GM23338 (cell line): ENCODE measurements around the gene ZNF804A. TPM values are rescaled to one million over a fixed set of nuclear protein-coding genes. Genes with fewer than 3 reads are reported as not detected.

ENCODE experiments used
- ATAC-seq: fragments of 200-7000 bp; cut with Tn5 transposase; 3 replicates; pipeline ENCODE4 v1.9.1; 2020
- DNase-seq: peaks from one replicate; pipeline ENCODE4 v3.0.0-alpha.2; 2015; ENCODE audit warnings: low spot score
- H2AFZ ChIP-seq: fragments of 200-600 bp; sonication (generic); 2 replicates; pipeline ENCODE4 v1.8.0; 2016; ENCODE audit warnings: antibody characterized with exemption, mild to moderate bottlenecking, moderate library complexity
- H3F3A ChIP-seq: fragments of 200-600 bp; sonication (generic); replicated peaks from 2 replicates; pipeline ENCODE4 v1.8.0; 2017; ENCODE audit warnings: antibody characterized with exemption, mixed run types, low read depth
- H3K27ac ChIP-seq: fragments of 200-600 bp; sonication (generic); 2 replicates; pipeline ENCODE4 v1.6.1; 2016; ENCODE audit warnings: low read depth
- H3K27me3 ChIP-seq: fragments of 200-600 bp; sonication (generic); 2 replicates; pipeline ENCODE4 v1.8.0; 2016; ENCODE audit warnings: mild to moderate bottlenecking, mixed run types, moderate library complexity; ENCODE audit not compliant: insufficient read depth
- H3K36me3 ChIP-seq: fragments of 200-600 bp; sonication (generic); 2 replicates; pipeline ENCODE4 v1.8.0; 2016; ENCODE audit warnings: mild to moderate bottlenecking; ENCODE audit not compliant: insufficient read depth
- H3K4me1 ChIP-seq: fragments of 200-600 bp; sonication (generic); 2 replicates; pipeline ENCODE4 v1.8.0; 2016; ENCODE audit warnings: mild to moderate bottlenecking, moderate library complexity; ENCODE audit not compliant: insufficient read depth
- H3K4me2 ChIP-seq: fragments of 200-600 bp; sonication (generic); 2 replicates; pipeline ENCODE4 v1.7.1; 2017; ENCODE audit warnings: mixed run types
- H3K4me3 ChIP-seq: fragments of 200-600 bp; sonication (generic); 2 replicates; pipeline ENCODE4 v1.6.1; 2016; ENCODE audit warnings: mixed run types
- H3K79me2 ChIP-seq: fragments of 200-600 bp; sonication (generic); replicated peaks from 2 replicates; pipeline ENCODE4 v1.8.0; 2017; ENCODE audit warnings: mild to moderate bottlenecking; ENCODE audit not compliant: insufficient read depth
- H3K9me2 ChIP-seq: fragments of 200-600 bp; sonication (generic); 2 replicates; pipeline ENCODE4 v1.8.0; 2017; ENCODE audit not compliant: insufficient read depth
- H4K20me1 ChIP-seq: fragments of 200-600 bp; sonication (generic); replicated peaks from 2 replicates; pipeline ENCODE4 v1.8.0; 2017; ENCODE audit warnings: mild to moderate bottlenecking; ENCODE audit not compliant: insufficient read depth
- H3K27ac Mint-ChIP-seq: 2 replicates; pipeline ENCODE4 v1.8.0; 2020; ENCODE audit warnings: inconsistent platforms, mild to moderate bottlenecking, moderate library complexity, mixed read lengths
- H3K27me3 Mint-ChIP-seq: 3 replicates; pipeline ENCODE4 v1.8.0; 2022; ENCODE audit warnings: low read depth, mild to moderate bottlenecking, moderate library complexity, mixed read lengths, inconsistent platforms; ENCODE audit not compliant: insufficient read depth, poor library complexity
- H3K36me3 Mint-ChIP-seq: 3 replicates; pipeline ENCODE4 v1.8.0; 2021; ENCODE audit warnings: low read depth, mild to moderate bottlenecking, inconsistent platforms, moderate library complexity, mixed read lengths
- H3K4me1 Mint-ChIP-seq: 3 replicates; pipeline ENCODE4 v1.8.0; 2020; ENCODE audit warnings: mild to moderate bottlenecking, inconsistent platforms, mixed read lengths
- H3K4me3 Mint-ChIP-seq: 3 replicates; pipeline ENCODE4 v1.8.0; 2021; ENCODE audit warnings: moderate library complexity, mild to moderate bottlenecking, inconsistent platforms, mixed read lengths
- H3K9me3 Mint-ChIP-seq: 3 replicates; pipeline ENCODE4 v1.8.0; 2020; ENCODE audit warnings: moderate library complexity, mild to moderate bottlenecking, inconsistent platforms, mixed read lengths
- CREB1 ChIP-seq: fragments of 250-450 bp; sonication (Bioruptor Pico); IDR thresholded peaks from 2 replicates; pipeline ENCODE4 v1.5.0; 2020; ENCODE audit warnings: low read depth, mild to moderate bottlenecking, moderate library complexity
- EZH2 ChIP-seq: fragments of 200-600 bp; sonication (generic); IDR thresholded peaks from one replicate; pipeline ENCODE4 v1.8.0; 2017; ENCODE audit warnings: antibody characterized with exemption, mild to moderate bottlenecking, low read depth; ENCODE audit not compliant: unreplicated experiment
- EZH2phosphoT487 ChIP-seq: fragments of 200-600 bp; sonication (generic); IDR thresholded peaks from one replicate; pipeline ENCODE4 v1.8.1; 2018; ENCODE audit warnings: antibody characterized with exemption; ENCODE audit not compliant: unreplicated experiment
- JUNB ChIP-seq: IDR thresholded peaks from one replicate; pipeline ENCODE4 v1.6.1; 2016; ENCODE audit warnings: antibody characterized with exemption; ENCODE audit not compliant: unreplicated experiment
- STAT1 ChIP-seq: IDR thresholded peaks from one replicate; pipeline ENCODE4 v1.6.1; 2016; ENCODE audit warnings: antibody characterized with exemption; ENCODE audit not compliant: unreplicated experiment
- ZNF114 ChIP-seq: fragments of 250-450 bp; sonication (Bioruptor Pico); IDR thresholded peaks from 2 replicates; pipeline ENCODE4 v1.5.0; 2020; ENCODE audit warnings: mild to moderate bottlenecking, moderate library complexity
- ZNF331 ChIP-seq: fragments of 250-450 bp; sonication (Bioruptor Pico); IDR thresholded peaks from 2 replicates; pipeline ENCODE4 v1.5.0; 2020; ENCODE audit warnings: low read depth, mild to moderate bottlenecking, moderate library complexity
- polyA plus RNA-seq: library from polyadenylated mRNA; unstranded; fragments of >200 nt; fragmentation: Nextera tagmentation; extraction: Ambion mirVana; gene quantifications from 2 replicates; pipeline ENCODE4 v1.2.1, GENCODE V29; 2016
- total RNA-seq: library from RNA; depleted of rRNA; stranded (reverse); fragments of >200 nt; shearing (Covaris generic); gene quantifications from 2 replicates; pipeline ENCODE4 v1.2.3, GENCODE V29; 2014
- TF ChIP-seq, protein P1 (sequence below), 2 experiments: fragments of 200-600 bp in 1 of 2; sonication (generic) in 1 of 2; conservative IDR thresholded peaks; 2 replicates each; pipeline versions ENCODE4 v1.5.1 to v1.6.1; 2016 to 2017; ENCODE audit warnings: antibody characterized with exemption in 2 of 2, low read depth in 2 of 2, mild to moderate bottlenecking in 2 of 2, moderate library complexity in 1 of 2
- TF ChIP-seq, protein P2 (sequence below): fragments of 250-450 bp; sonication (Bioruptor Pico); IDR thresholded peaks from 2 replicates; pipeline ENCODE4 v1.5.0; 2020; ENCODE audit warnings: mild to moderate bottlenecking, moderate library complexity
- TF ChIP-seq, protein P3 (sequence below): IDR thresholded peaks from 2 replicates; pipeline ENCODE4 v1.6.1; 2016; ENCODE audit warnings: antibody characterized with exemption

ZNF804A gene
- total and polyA plus RNA-seq, 2 experiments from 2014 or later: not detected

DNA sequence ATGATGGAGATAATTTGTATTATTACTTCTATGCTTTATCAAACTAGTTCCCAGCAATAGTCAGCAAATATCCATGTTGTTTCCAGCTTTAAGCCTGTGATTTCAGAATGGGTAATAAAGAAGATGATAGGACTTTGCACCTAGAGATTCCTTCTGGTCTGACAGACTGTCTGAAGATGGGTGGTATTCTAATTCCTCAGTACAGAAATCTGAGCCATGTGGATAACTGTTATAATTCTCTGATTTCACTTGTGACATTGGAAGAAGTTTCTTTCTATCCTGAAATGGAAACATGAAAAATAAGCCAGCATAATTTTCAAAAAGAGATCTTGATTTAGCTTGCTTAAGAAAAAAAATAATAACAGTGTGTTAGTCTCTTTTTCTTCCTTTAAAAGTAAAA, 130.1 kb downstream of the ZNF804A start:
- no peak overlapping the region for H3K4me3 Mint-ChIP-seq
- Histone ChIP-seq H3K4me1 (no peaks in the 10 kb centered on the region), H3K27me3 (no peaks in the 10 kb centered on the region), H4K20me1 (no peaks in the 10 kb centered on the region), H3K36me3 (no peaks in the 10 kb centered on the region), H3K79me2 (no peaks in the 10 kb centered on the region), H2AFZ (no peak overlapping the region), H3F3A (no peaks in the 10 kb centered on the region), H3K4me3 (no peak overlapping the region), H3K9me2 (no peaks in the 10 kb centered on the region), H3K4me2 (no peak overlapping the region), H3K27ac (no peak overlapping the region)
- H3K4me1 Mint-ChIP-seq: no peaks in the 10 kb centered on the region
- no peak overlapping the region for H3K27ac Mint-ChIP-seq
- ATAC-seq: no peak
- H3K36me3 Mint-ChIP-seq: no peaks in the 10 kb centered on the region
- no peaks in the 10 kb centered on the region for H3K9me3 Mint-ChIP-seq
- DNase-seq: no peak
- TF ChIP-seq EZH2phosphoT487 (no peak), ZNF114 (CRISPR knock-in tag) (no peak), JUNB (no peak), STAT1 (no peak)
- H3K27me3 Mint-ChIP-seq: no peaks in the 10 kb centered on the region

DNA sequence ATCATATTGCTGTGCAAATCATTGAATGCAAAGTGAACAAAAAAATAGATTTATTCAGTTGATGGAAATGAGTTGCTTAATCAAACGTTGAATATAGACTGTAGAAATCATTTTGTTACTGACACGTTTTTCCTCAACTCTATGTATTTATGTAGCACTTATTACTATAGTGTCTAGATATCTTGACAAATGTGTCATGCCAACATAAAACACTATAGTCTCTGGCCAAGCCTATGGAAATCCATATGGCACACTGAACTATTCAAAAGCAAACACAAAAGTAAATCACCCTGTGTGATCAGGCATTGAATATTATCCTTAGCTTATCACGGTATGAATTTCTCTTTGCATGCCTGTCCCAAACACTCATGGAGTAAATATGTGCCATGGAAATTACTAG, 131.3 kb downstream of the ZNF804A start:
- H3K4me2 ChIP-seq: no peak overlapping the region
- ATAC-seq: no peak
- no peaks in the 10 kb centered on the region for H3K79me2 ChIP-seq
- Mint-ChIP-seq H3K4me1 (peaks cover 9% of the 10 kb centered on the region; the same call in 2 of the 3 replicates), H3K36me3 (no peaks in the 10 kb centered on the region), H3K9me3 (no peaks in the 10 kb centered on the region), H3K27ac (no peak overlapping the region), H3K27me3 (no peaks in the 10 kb centered on the region), H3K4me3 (no peak overlapping the region)
- H4K20me1 ChIP-seq: no peaks in the 10 kb centered on the region
- H3K9me2 ChIP-seq: no peaks in the 10 kb centered on the region
- H2AFZ ChIP-seq: no peak overlapping the region
- peaks cover 7% of the 10 kb centered on the region; the same call in 1 of the 2 replicates for H3K4me1 ChIP-seq
- DNase-seq: no peak
- H3K27me3 ChIP-seq: no peaks in the 10 kb centered on the region
- no peaks in the 10 kb centered on the region for H3F3A ChIP-seq
- H3K4me3 ChIP-seq: no peak overlapping the region
- H3K27ac ChIP-seq: no peak overlapping the region
- H3K36me3 ChIP-seq: no peaks in the 10 kb centered on the region
- TF ChIP-seq JUNB (no peak), ZNF331 (CRISPR knock-in tag) (no peak), EZH2phosphoT487 (no peak), EZH2 (no peak), CREB1 (CRISPR knock-in tag) (no peak)
- TF ChIP-seq, protein P1, sequence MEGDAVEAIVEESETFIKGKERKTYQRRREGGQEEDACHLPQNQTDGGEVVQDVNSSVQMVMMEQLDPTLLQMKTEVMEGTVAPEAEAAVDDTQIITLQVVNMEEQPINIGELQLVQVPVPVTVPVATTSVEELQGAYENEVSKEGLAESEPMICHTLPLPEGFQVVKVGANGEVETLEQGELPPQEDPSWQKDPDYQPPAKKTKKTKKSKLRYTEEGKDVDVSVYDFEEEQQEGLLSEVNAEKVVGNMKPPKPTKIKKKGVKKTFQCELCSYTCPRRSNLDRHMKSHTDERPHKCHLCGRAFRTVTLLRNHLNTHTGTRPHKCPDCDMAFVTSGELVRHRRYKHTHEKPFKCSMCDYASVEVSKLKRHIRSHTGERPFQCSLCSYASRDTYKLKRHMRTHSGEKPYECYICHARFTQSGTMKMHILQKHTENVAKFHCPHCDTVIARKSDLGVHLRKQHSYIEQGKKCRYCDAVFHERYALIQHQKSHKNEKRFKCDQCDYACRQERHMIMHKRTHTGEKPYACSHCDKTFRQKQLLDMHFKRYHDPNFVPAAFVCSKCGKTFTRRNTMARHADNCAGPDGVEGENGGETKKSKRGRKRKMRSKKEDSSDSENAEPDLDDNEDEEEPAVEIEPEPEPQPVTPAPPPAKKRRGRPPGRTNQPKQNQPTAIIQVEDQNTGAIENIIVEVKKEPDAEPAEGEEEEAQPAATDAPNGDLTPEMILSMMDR (conservative IDR thresholded peaks at IDR 0.05; ENCODE audit: low read depth in 2 of 2): no peak
- TF ChIP-seq, protein P2, sequence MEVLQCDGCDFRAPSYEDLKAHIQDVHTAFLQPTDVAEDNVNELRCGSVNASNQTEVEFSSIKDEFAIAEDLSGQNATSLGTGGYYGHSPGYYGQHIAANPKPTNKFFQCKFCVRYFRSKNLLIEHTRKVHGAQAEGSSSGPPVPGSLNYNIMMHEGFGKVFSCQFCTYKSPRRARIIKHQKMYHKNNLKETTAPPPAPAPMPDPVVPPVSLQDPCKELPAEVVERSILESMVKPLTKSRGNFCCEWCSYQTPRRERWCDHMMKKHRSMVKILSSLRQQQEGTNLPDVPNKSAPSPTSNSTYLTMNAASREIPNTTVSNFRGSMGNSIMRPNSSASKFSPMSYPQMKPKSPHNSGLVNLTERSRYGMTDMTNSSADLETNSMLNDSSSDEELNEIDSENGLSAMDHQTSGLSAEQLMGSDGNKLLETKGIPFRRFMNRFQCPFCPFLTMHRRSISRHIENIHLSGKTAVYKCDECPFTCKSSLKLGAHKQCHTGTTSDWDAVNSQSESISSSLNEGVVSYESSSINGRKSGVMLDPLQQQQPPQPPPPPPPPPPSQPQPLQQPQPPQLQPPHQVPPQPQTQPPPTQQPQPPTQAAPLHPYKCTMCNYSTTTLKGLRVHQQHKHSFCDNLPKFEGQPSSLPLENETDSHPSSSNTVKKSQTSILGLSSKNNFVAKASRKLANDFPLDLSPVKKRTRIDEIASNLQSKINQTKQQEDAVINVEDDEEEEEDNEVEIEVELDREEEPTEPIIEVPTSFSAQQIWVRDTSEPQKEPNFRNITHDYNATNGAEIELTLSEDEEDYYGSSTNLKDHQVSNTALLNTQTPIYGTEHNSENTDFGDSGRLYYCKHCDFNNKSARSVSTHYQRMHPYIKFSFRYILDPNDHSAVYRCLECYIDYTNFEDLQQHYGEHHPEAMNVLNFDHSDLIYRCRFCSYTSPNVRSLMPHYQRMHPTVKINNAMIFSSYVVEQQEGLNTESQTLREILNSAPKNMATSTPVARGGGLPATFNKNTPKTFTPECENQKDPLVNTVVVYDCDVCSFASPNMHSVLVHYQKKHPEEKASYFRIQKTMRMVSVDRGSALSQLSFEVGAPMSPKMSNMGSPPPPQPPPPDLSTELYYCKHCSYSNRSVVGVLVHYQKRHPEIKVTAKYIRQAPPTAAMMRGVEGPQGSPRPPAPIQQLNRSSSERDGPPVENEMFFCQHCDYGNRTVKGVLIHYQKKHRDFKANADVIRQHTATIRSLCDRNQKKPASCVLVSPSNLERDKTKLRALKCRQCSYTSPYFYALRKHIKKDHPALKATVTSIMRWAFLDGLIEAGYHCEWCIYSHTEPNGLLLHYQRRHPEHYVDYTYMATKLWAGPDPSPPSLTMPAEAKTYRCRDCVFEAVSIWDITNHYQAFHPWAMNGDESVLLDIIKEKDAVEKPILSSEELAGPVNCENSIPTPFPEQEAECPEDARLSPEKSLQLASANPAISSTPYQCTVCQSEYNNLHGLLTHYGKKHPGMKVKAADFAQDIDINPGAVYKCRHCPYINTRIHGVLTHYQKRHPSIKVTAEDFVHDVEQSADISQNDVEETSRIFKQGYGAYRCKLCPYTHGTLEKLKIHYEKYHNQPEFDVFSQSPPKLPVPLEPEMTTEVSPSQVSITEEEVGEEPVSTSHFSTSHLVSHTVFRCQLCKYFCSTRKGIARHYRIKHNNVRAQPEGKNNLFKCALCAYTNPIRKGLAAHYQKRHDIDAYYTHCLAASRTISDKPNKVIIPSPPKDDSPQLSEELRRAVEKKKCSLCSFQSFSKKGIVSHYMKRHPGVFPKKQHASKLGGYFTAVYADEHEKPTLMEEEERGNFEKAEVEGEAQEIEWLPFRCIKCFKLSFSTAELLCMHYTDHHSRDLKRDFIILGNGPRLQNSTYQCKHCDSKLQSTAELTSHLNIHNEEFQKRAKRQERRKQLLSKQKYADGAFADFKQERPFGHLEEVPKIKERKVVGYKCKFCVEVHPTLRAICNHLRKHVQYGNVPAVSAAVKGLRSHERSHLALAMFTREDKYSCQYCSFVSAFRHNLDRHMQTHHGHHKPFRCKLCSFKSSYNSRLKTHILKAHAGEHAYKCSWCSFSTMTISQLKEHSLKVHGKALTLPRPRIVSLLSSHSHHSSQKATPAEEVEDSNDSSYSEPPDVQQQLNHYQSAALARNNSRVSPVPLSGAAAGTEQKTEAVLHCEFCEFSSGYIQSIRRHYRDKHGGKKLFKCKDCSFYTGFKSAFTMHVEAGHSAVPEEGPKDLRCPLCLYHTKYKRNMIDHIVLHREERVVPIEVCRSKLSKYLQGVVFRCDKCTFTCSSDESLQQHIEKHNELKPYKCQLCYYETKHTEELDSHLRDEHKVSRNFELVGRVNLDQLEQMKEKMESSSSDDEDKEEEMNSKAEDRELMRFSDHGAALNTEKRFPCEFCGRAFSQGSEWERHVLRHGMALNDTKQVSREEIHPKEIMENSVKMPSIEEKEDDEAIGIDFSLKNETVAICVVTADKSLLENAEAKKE (CRISPR knock-in tag): no peak
- TF ChIP-seq, protein P3, sequence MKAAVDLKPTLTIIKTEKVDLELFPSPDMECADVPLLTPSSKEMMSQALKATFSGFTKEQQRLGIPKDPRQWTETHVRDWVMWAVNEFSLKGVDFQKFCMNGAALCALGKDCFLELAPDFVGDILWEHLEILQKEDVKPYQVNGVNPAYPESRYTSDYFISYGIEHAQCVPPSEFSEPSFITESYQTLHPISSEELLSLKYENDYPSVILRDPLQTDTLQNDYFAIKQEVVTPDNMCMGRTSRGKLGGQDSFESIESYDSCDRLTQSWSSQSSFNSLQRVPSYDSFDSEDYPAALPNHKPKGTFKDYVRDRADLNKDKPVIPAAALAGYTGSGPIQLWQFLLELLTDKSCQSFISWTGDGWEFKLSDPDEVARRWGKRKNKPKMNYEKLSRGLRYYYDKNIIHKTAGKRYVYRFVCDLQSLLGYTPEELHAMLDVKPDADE: no peak
